Spleen (tissue), 7 donors: ENCODE measurements around the gene CDADC1.

Experiments
- POLR2A ChIP-seq, 3 donors: fragments of 450-650 bp; IDR thresholded peaks; one replicate each; pipeline ENCODE4 v1.5.1; 2017; ENCODE audit warnings: antibody characterized with exemption in 3 of 3, mild to moderate bottlenecking in 1 of 3
- TF ChIP-seq, protein P1 (sequence below), 11 experiments: fragments of 200-600 bp in 7 of 11; fragments of 450-650 bp in 4 of 11; sonication (generic) in 4 of 11; IDR thresholded peaks in 8 of 11; conservative IDR thresholded peaks in 3 of 11; 1 replicate in 7 of 11; 2 replicates in 4 of 11; pipeline versions ENCODE4 v1.4.0 to v1.8.0; 2016 to 2021; ENCODE audit warnings: antibody characterized with exemption in 11 of 11, inconsistent platforms in 4 of 11, mild to moderate bottlenecking in 1 of 11
- donor health status: DM: no; HTN: no; CAD: no; lungs with moderate emphysema.
- donor health status: DM: no; HTN: no; CAD: no.
- donor health status: DM: no; HTN: no; CAD: no.

DNA sequence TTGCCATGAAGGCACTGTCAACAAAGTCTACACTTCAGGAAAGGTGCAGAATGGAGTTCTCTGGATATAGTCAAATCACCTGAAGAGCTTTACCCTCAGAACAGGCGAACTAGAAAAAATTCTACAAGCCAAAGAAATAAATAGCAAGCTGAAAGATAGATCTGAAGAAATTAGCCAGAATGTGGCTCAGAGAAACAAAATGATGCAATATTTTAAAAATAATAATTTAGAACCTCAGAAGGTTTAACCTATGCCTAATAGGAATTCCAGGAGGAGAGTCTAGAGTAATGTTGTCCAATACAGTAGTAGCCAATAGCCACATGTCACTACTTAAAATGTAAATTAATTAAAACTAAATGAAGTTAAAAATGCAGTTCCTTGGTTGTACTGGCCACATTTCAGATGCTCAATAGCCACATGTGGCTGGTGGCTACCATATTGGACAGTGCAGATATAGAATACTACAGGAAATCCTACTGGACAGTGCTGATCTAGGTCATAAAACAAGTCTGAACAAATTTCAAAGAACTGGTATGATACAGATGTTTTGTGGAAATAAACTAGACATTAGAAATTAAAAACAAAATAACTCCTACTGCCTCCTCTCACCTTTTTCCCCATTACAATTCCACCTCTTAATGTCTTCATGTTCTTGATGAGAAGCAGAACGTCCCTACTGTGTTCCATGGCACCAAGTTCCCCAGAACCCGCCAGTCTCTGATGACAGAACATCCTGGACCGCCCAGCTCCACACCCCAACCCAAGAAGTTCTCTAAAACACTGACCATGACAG is 679 bp upstream of the CDADC1 start:
- TF ChIP-seq, protein P1, sequence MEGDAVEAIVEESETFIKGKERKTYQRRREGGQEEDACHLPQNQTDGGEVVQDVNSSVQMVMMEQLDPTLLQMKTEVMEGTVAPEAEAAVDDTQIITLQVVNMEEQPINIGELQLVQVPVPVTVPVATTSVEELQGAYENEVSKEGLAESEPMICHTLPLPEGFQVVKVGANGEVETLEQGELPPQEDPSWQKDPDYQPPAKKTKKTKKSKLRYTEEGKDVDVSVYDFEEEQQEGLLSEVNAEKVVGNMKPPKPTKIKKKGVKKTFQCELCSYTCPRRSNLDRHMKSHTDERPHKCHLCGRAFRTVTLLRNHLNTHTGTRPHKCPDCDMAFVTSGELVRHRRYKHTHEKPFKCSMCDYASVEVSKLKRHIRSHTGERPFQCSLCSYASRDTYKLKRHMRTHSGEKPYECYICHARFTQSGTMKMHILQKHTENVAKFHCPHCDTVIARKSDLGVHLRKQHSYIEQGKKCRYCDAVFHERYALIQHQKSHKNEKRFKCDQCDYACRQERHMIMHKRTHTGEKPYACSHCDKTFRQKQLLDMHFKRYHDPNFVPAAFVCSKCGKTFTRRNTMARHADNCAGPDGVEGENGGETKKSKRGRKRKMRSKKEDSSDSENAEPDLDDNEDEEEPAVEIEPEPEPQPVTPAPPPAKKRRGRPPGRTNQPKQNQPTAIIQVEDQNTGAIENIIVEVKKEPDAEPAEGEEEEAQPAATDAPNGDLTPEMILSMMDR (IDR thresholded peaks at IDR 0.05 in 8 of 11, conservative IDR thresholded peaks at IDR 0.05 in 3 of 11): no peak
- no peak for TF ChIP-seq POLR2A (IDR thresholded peaks at IDR 0.05)
